ENCODE results near the gene VN1R5. TPM values are rescaled to one million over a fixed set of nuclear protein-coding genes. Genes with fewer than 3 reads are reported as not detected.

VN1R5 gene
- total and polyA plus RNA-seq, 2 of the 13 experiments (the other 11 are each of a cell fraction or from before 2014, with no cell fraction given): not detected

- TF ChIP-seq KIAA2018 (CRISPR knock-in tag; IDR thresholded peaks at IDR 0.05; ENCODE audit: borderline replicate concordance): no peak
- TF ChIP-seq CSRNP1 (CRISPR knock-in tag; IDR thresholded peaks at IDR 0.05): 0 out of 2 replicates have a peak, but pooled peaks have one; percentile 58
- TF ChIP-seq THAP7 (CRISPR knock-in tag; IDR thresholded peaks at IDR 0.05): no peak
- TF ChIP-seq PPARG (CRISPR knock-in tag; conservative IDR thresholded peaks at IDR 0.05): no peak
- TF ChIP-seq RERE (CRISPR knock-in tag; IDR thresholded peaks at IDR 0.05; ENCODE audit: low read depth): no peak
- TF ChIP-seq GMEB2 (CRISPR knock-in tag; IDR thresholded peaks at IDR 0.05; ENCODE audit: low read depth): no peak
Measured at GRCh38 chr1:247210376-247211117, 45.3 kb upstream of the VN1R5 start (continued).
